H1 (cell line): ENCODE measurements around the gene CENATAC. TPM values are rescaled to one million over a fixed set of nuclear protein-coding genes. Genes with fewer than 3 reads are reported as not detected.

ENCODE experiments used
- CTCF ChIA-PET: fragments of 300-600 bp; sonication (Branson Sonifier 250); formaldehyde crosslinking; loops from one replicate; lab custom pipeline; 2021; ENCODE audit not compliant: partially characterized antibody; lab: Charles Lee
- POLR2A ChIA-PET: fragments of 300-600 bp; sonication (Branson Sonifier 250); formaldehyde crosslinking; loops from one replicate; lab custom pipeline; 2021; ENCODE audit warnings: inconsistent platforms; ENCODE audit not compliant: partially characterized antibody; lab: Charles Lee
- DNase-seq, 2 experiments: peaks; one replicate each; pipeline versions ENCODE4 v3.0.0 to v3.0.0-alpha.2; 2010 to 2022; ENCODE audit warnings: low spot score in 2 of 2, low read depth in 1 of 2, mixed read lengths in 1 of 2
- FAIRE-seq: peaks from 2 replicates; lab custom pipeline; 2011; peaks lifted over from hg19 to GRCh38; lab: Jason Lieb, UNC
- H2AFZ ChIP-seq: 2 replicates; pipeline ENCODE4 v1.8.1; 2012; ENCODE audit warnings: low read length, inconsistent platforms
- H2AK5ac ChIP-seq: 2 replicates; pipeline ENCODE4 v1.6.1; 2013; ENCODE audit warnings: low read depth, low read length
- H2BK120ac ChIP-seq: replicated peaks from 2 replicates; pipeline ENCODE3; 2013; ENCODE audit warnings: low read depth, low read length, inconsistent platforms
- H2BK12ac ChIP-seq: 2 replicates; pipeline ENCODE4 v1.6.1; 2013; ENCODE audit warnings: low read depth, low read length
- H2BK15ac ChIP-seq: 2 replicates; pipeline ENCODE4 v1.6.1; 2013; ENCODE audit warnings: low read length
- H2BK20ac ChIP-seq: 2 replicates; pipeline ENCODE4 v1.6.1; 2013; ENCODE audit warnings: low read length
- H2BK5ac ChIP-seq: 2 replicates; pipeline ENCODE4 v1.6.1; 2013; ENCODE audit warnings: low read depth, low read length
- H3K14ac ChIP-seq: 2 replicates; pipeline ENCODE4 v1.6.1; 2013; ENCODE audit warnings: inconsistent platforms; ENCODE audit not compliant: insufficient read length
- H3K18ac ChIP-seq: 2 replicates; pipeline ENCODE4 v1.6.1; 2013; ENCODE audit warnings: low read length; ENCODE audit errors: extremely low read depth
- H3K23ac ChIP-seq: 2 replicates; pipeline ENCODE4 v1.6.1; 2013; ENCODE audit warnings: inconsistent platforms; ENCODE audit not compliant: insufficient read length
- H3K23me2 ChIP-seq: 2 replicates; pipeline ENCODE4 v1.6.1; 2013; ENCODE audit warnings: low read depth, low read length
- H3K27ac ChIP-seq: 2 replicates; pipeline ENCODE4 v1.6.1; 2011; ENCODE audit warnings: low read depth, low read length, inconsistent platforms
- H3K27me3 ChIP-seq, 4 experiments: replicated peaks in 1 of 4; 1 replicate in 1 of 4; 2 replicates in 3 of 4; pipeline versions ENCODE4 v1.6.1 to v1.8.1; 2011 to 2013; ENCODE audit warnings: low read length in 3 of 4, mild to moderate bottlenecking in 3 of 4, inconsistent platforms in 2 of 4, mixed read lengths in 2 of 4, moderate library complexity in 1 of 4; ENCODE audit not compliant: control insufficient read depth in 3 of 4, insufficient read depth in 3 of 4; ENCODE audit errors: extremely low read depth in 1 of 4
- H3K36me3 ChIP-seq, 4 experiments: 2 replicates each; pipeline versions ENCODE4 v1.6.1 to v1.8.1; 2011 to 2013; ENCODE audit warnings: mild to moderate bottlenecking in 4 of 4, low read length in 3 of 4, moderate library complexity in 2 of 4, control low read depth in 1 of 4, inconsistent platforms in 1 of 4; ENCODE audit not compliant: insufficient read depth in 4 of 4, control insufficient read depth in 2 of 4
- H3K4ac ChIP-seq: replicated peaks from 2 replicates; pipeline ENCODE3; 2013; ENCODE audit warnings: low read length, low read depth, mixed read lengths, inconsistent platforms; ENCODE audit not compliant: insufficient read length
- H3K4me1 ChIP-seq, 4 experiments: replicated peaks in 1 of 4; 1 replicate in 1 of 4; 2 replicates in 3 of 4; pipeline versions ENCODE4 v1.6.1 to v1.8.1; 2011 to 2013; ENCODE audit warnings: low read length in 3 of 4, inconsistent platforms in 2 of 4, mixed read lengths in 1 of 4; ENCODE audit not compliant: insufficient read depth in 4 of 4, control insufficient read depth in 3 of 4
- H3K4me2 ChIP-seq, 2 experiments: 2 replicates each; pipeline versions ENCODE4 v1.6.1 to v1.8.1; 2011 to 2013; ENCODE audit warnings: low read depth in 2 of 2, low read length in 2 of 2, control low read depth in 1 of 2, inconsistent platforms in 1 of 2, mild to moderate bottlenecking in 1 of 2; ENCODE audit not compliant: insufficient read depth in 1 of 2
- H3K4me3 ChIP-seq, 4 experiments: fragments of 200-600, 300-600 bp in 1 of 4; sonication (generic), shearing (Covaris generic), sonication (Bioruptor Twin) in 1 of 4; 2 replicates each; pipeline versions ENCODE4 v1.5.1 to v1.8.1; 2011 to 2016; ENCODE audit warnings: low read length in 4 of 4, low read depth in 3 of 4, control low read depth in 2 of 4, inconsistent platforms in 2 of 4, mild to moderate bottlenecking in 2 of 4, mixed read lengths in 1 of 4, moderate library complexity in 1 of 4; ENCODE audit not compliant: insufficient read depth in 2 of 4; ENCODE audit errors: extremely low read depth in 1 of 4
- H3K56ac ChIP-seq: replicated peaks from 2 replicates; pipeline ENCODE3; 2013; ENCODE audit warnings: low read depth, mild to moderate bottlenecking, mixed read lengths, low read length, inconsistent platforms; ENCODE audit not compliant: insufficient read length
- H3K79me1 ChIP-seq: 2 replicates; pipeline ENCODE4 v1.6.1; 2013; ENCODE audit warnings: low read depth, low read length, control low read depth
- H3K79me2 ChIP-seq, 2 experiments: 2 replicates each; pipeline versions ENCODE4 v1.6.1 to v1.8.1; 2012 to 2013; ENCODE audit warnings: low read length in 2 of 2, mild to moderate bottlenecking in 2 of 2, inconsistent platforms in 1 of 2; ENCODE audit not compliant: insufficient read depth in 2 of 2, control insufficient read depth in 1 of 2
- H3K9ac ChIP-seq, 4 experiments: replicated peaks in 1 of 4; 1 replicate in 1 of 4; 2 replicates in 3 of 4; pipeline versions ENCODE4 v1.6.1 to v1.8.1; 2011 to 2013; ENCODE audit warnings: low read depth in 3 of 4, low read length in 3 of 4, control low read depth in 2 of 4, mild to moderate bottlenecking in 2 of 4, moderate library complexity in 2 of 4, inconsistent platforms in 1 of 4; ENCODE audit errors: extremely low read depth in 1 of 4
- H3K9me3 ChIP-seq, 2 experiments: 2 replicates each; pipeline versions ENCODE4 v1.6.1 to v1.8.1; 2012 to 2013; ENCODE audit warnings: mild to moderate bottlenecking in 2 of 2, moderate library complexity in 2 of 2, control low read depth in 1 of 2, inconsistent platforms in 1 of 2, low read depth in 1 of 2, low read length in 1 of 2, mixed read lengths in 1 of 2; ENCODE audit not compliant: insufficient read depth in 2 of 2
- H4K20me1 ChIP-seq, 2 experiments: replicated peaks in 1 of 2; 2 replicates each; pipeline versions ENCODE3 to v1.8.1; 2011 to 2013; ENCODE audit warnings: inconsistent platforms in 2 of 2, low read length in 2 of 2, mild to moderate bottlenecking in 1 of 2; ENCODE audit not compliant: insufficient read depth in 2 of 2, control insufficient read depth in 1 of 2
- H4K5ac ChIP-seq: 2 replicates; pipeline ENCODE4 v1.6.1; 2013; ENCODE audit warnings: low read length, low read depth, mixed read lengths, inconsistent platforms; ENCODE audit not compliant: insufficient read length
- H4K8ac ChIP-seq: 2 replicates; pipeline ENCODE4 v1.8.0; 2013; ENCODE audit warnings: mild to moderate bottlenecking, moderate library complexity, low read length, inconsistent platforms; ENCODE audit not compliant: insufficient read depth; ENCODE audit errors: extremely low read depth
- H4K91ac ChIP-seq: replicated peaks from 2 replicates; pipeline ENCODE3; 2013; ENCODE audit warnings: low read length, mixed read lengths, inconsistent platforms; ENCODE audit not compliant: insufficient read length
- ATF3 ChIP-seq: IDR thresholded peaks from 2 replicates; pipeline ENCODE4 v1.6.1; 2011; ENCODE audit warnings: low read depth, mild to moderate bottlenecking, low read length; ENCODE audit not compliant: insufficient read depth
- BACH1 ChIP-seq: IDR thresholded peaks from 2 replicates; pipeline ENCODE4 v1.6.1; 2012; ENCODE audit warnings: low read length, improper control_type of control experiment
- FOSL1 ChIP-seq: IDR thresholded peaks from 2 replicates; pipeline ENCODE4 v1.6.1; 2011; ENCODE audit warnings: mild to moderate bottlenecking, low read depth, low read length, moderate library complexity; ENCODE audit not compliant: insufficient read depth
- GABPA ChIP-seq: IDR thresholded peaks from 2 replicates; pipeline ENCODE4 v1.6.1; 2011; ENCODE audit warnings: mild to moderate bottlenecking, low read length, moderate library complexity, borderline replicate concordance; ENCODE audit not compliant: insufficient read depth
- JUN ChIP-seq: IDR thresholded peaks from 2 replicates; pipeline ENCODE4 v1.6.1; 2011; ENCODE audit warnings: low read depth, mild to moderate bottlenecking, improper control_type of control experiment, low read length
- MAFK ChIP-seq: IDR thresholded peaks from 2 replicates; pipeline ENCODE4 v1.6.1; 2012; ENCODE audit warnings: low read depth, mild to moderate bottlenecking, improper control_type of control experiment, low read length
- SAP30 ChIP-seq: fragments of 300-600 bp; sonication (generic); IDR thresholded peaks from 2 replicates; pipeline ENCODE4 v1.7.1; 2012; ENCODE audit warnings: low read length, moderate library complexity, mild to moderate bottlenecking, inconsistent platforms; ENCODE audit not compliant: insufficient read depth, insufficient replicate concordance
- SP4 ChIP-seq: IDR thresholded peaks from 2 replicates; pipeline ENCODE4 v1.6.1; 2012; ENCODE audit warnings: low read length, inconsistent platforms
- SRF ChIP-seq: IDR thresholded peaks from 2 replicates; pipeline ENCODE4 v1.6.1; 2011; ENCODE audit warnings: mild to moderate bottlenecking, low read depth, low read length, moderate library complexity
- TAF7 ChIP-seq: optimal IDR thresholded peaks from 2 replicates; pipeline ENCODE3; 2011; ENCODE audit warnings: low read depth, mild to moderate bottlenecking, inconsistent platforms, low read length, moderate library complexity, borderline replicate concordance
- ZNF274 ChIP-seq: IDR thresholded peaks from 2 replicates; pipeline ENCODE4 v1.7.0; 2012; ENCODE audit warnings: low read length, borderline replicate concordance; ENCODE audit errors: extremely low read depth
- WGBS, 2 experiments: shearing (Covaris generic) in 1 of 2; methylation state at CpG; one replicate each; pipeline versions ENCODE4 v1.1.6 to v1.1.7; 2013 to 2015; ENCODE audit warnings: low lambda C conversion rate in 2 of 2, mixed read lengths in 2 of 2, inconsistent platforms in 1 of 2, low coverage in 1 of 2, missing lambda C conversion rate in 1 of 2; ENCODE audit not compliant: insufficient replicate concordance in 2 of 2, insufficient coverage in 1 of 2, insufficient read length in 1 of 2; ENCODE audit errors: extremely low coverage in 1 of 2, missing lambda C conversion rate in 1 of 2; 5-methylcytosine and 5-hydroxymethylcytosine counted together
- polyA plus RNA-seq, 7 experiments: library from polyadenylated mRNA; depleted of rRNA in 3 of 7; stranded (reverse) in 5 of 7; unstranded in 2 of 7; fragments of >200 nt in 5 of 7; fragments of 200-250 nt in 2 of 7; gene quantifications; 1 replicate in 5 of 7; 2 replicates in 1 of 7; 4 replicates in 1 of 7; pipeline versions ENCODE4 v1.2.1 to v1.2.3, GENCODE V29; 2011 to 2013; ENCODE audit warnings: missing spikeins in 2 of 7, mixed read lengths in 2 of 7
- total RNA-seq: library from RNA; stranded (reverse); fragmentation: NEBNext Ultra II Directional; extraction: Animal tissue kit (Norgen Biotek cat#: 25700); gene quantifications from 2 replicates; pipeline ENCODE4 v1.2.1, GENCODE V29; 2021

CENATAC gene
- total and polyA plus RNA-seq, 2 of the 8 experiments (the other 6 are each of a cell fraction or from before 2014, with no cell fraction given): 22.7 to 36.4 TPM

GRCh38 chr11:119027561-119028345, 29.8 kb downstream of the CENATAC start:
- no peak for DNase-seq
- no peak overlapping the region for H4K5ac ChIP-seq
- H2BK12ac ChIP-seq: no peak overlapping the region
- H3K14ac ChIP-seq: no peak overlapping the region
- no peak overlapping the region; the same call in 1 of the 2 replicates for H2BK5ac ChIP-seq
- no peak overlapping the region for H3K18ac ChIP-seq
- no peak overlapping the region for H2BK15ac ChIP-seq
- H3K36me3 ChIP-seq: peaks cover 12 to 57% (median 34%) of the 10 kb centered on the region in 4 experiments
- no peak overlapping the region for H3K23ac ChIP-seq
- H2BK20ac ChIP-seq: no peak overlapping the region
- no peak overlapping the region for H3K4ac ChIP-seq
- no peak overlapping the region for H3K56ac ChIP-seq
- no peak for FAIRE-seq
- peaks cover 6 to 13% (median 10%) of the 10 kb centered on the region in 4 experiments for H3K4me1 ChIP-seq
- no peak overlapping the region for H2AK5ac ChIP-seq
- H3K27ac ChIP-seq: no peak overlapping the region
- peak overlapping the region in 1 of 2 experiments; percentile 82; a peak in 1 of 4 replicates for H3K4me2 ChIP-seq
- POLR2A ChIA-PET: interaction anchor here (1.4 to 9.7 kb wide), 3 partner anchors 15 to 28 kb away, joined by 4 to 224 read pairs (median 18); partner anchors contain the start of genes HYOU1, RPS25 and TRAPPC4
- H3K9me3 ChIP-seq: no peaks in the 10 kb centered on the region
- peaks cover 0 to 19% of the 10 kb centered on the region in 2 experiments; a peak in 1 of 4 replicates for H3K79me2 ChIP-seq
- H3K79me1 ChIP-seq: peaks cover 15% of the 10 kb centered on the region
- WGBS, 2 experiments: 92% methylated on average over 8 of the region's 9 CpGs; no CpG with 5 or more reads in 1 of the 2 experiments
- peaks cover 7% of the 10 kb centered on the region; the same call in 1 of the 2 replicates for H3K23me2 ChIP-seq
- H4K20me1 ChIP-seq: peaks cover 3 to 16% of the 10 kb centered on the region in 2 experiments
- H3K9ac ChIP-seq: no peak overlapping the region
- CTCF ChIA-PET: interaction anchor here (0.5 to 1.5 kb wide), 7 partner anchors 17 to 295 kb away, joined by 3 to 4 read pairs (median 3); no protein-coding TSS in a partner anchor
- H2BK120ac ChIP-seq: no peak overlapping the region
- no peak overlapping the region for H4K91ac ChIP-seq
- H3K27me3 ChIP-seq: no peaks in the 10 kb centered on the region
- 0 out of 2 replicates have a peak overlapping the region, but pooled peaks have one; percentile 58 for H4K8ac ChIP-seq
- no peak overlapping the region for H2AFZ ChIP-seq
- no peak overlapping the region for H3K4me3 ChIP-seq
- TF ChIP-seq SAP30 (no peak), MAFK (no peak), TAF7 (no peak), SP4 (no peak), BACH1 (no peak), JUN (no peak), SRF (no peak), FOSL1 (no peak), ATF3 (no peak), ZNF274 (no peak), GABPA (no peak)
